NOMO-1 treated with dmso at 0.1 percent for 144 hours (cell line): ENCODE results near the gene ATXN3L.
A peak's percentile ranks its signal among the peaks of the same experiment; 100 is the strongest.
"Not testable (repeated sequence)": the region's sequence is repeated elsewhere in the genome, so short reads cannot be mapped to it uniquely, and the experiment has no call there.

Experiments used
- DNase-seq: peaks from one replicate; lab custom pipeline; 2025; ENCODE audit not compliant: unreplicated experiment; lab: John Stamatoyannopoulos, UW

Gene ATXN3L

DNA sequence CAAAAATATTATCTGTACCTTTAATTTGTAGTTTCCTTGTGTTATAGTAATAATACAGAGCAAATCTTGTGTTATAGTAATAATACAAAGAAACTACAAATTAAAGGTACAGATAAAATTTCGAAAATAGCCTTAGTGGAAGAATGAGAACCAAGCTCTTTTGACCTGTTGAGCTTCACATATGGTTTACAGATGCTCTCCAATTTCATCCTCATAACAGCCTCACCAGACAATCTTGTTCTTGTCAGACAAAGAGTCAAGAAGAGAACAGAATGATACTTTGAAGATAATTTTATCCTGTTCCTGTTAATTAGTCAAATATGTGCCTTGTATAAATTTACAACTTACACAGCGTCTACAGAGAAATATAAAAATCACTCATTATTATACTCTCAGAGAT, 12.8 kb downstream of the ATXN3L start:
- DNase-seq = no peak

DNA sequence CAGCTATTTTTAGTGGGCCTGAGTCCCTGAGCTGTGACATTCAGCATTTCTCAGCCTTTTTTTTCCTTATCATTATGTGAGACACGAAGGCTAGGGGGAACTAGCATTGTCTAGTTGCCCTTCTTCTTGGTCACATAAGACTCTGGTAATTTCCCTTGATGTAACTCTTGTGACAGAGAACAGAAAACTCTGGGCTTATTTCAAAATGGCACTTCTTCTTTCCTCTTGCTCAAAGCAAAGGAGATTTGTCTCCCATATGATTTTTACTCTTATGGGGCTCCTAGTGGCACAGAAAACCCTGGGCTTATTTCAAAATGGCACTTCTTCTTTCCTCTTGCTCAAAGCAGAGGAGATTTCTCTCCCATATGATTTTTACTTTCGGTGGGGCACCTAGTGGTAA, 14.7 kb downstream of the ATXN3L start:
- DNase-seq = peak; percentile 18

DNA sequence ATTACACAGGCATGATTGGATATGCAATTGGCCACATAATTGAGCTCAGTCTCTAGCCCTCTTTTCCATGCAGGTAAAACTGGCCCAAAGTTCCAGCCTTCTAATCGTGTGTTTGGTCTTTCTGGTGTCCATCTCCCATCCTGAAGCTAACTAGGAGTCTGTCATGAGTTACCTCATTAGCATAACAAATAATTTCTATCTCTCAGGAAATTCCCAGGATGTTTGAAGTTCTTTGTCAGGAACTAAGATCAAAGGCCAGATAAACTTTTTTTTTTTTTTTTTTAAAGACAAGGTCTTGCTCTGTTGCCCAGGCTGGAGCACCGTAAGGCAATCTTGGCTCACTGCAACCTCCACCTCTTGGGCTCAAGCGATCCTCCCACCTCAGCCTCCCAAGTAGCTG, 15.8 kb downstream of the ATXN3L start:
- no peak for DNase-seq

DNA sequence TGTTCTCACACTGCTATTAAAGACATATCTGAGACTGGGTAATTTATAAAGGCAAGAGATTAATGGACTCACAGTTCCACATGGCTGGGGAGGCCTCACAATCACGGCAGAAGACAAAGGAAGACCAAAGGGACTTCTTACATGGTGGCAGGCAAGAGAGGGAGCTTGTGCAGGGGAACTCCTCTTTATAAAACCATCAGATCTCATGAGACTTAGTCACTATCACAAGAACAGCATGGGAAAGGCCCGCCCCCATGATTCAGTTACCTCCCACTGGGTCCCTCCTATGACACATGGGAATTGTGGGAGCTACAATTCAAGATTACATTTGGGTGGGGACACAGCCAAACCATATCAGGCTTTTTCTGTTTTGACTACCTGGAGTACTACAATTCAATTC, 16.6 kb downstream of the ATXN3L start:
- not testable (repeated sequence) for DNase-seq

DNA sequence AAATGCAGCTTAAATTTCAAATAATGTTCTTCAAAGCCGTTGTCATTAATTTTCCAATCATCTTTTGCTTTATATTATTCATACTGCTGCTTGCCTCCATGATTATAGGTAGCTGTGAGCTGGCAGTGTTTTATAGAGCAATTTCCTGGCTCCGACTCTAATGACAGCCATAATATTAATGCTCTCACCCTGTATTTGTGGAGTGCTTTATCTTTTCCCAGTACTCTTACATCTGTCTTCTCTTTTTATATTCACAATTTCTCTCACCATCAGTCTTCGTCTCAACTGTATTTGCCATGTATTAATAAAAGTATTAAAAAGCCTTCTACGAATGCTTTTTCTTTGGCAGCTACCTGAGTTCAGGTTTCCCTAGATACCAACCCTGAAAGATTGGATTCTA, 21.0 kb downstream of the ATXN3L start:
- no peak for DNase-seq

DNA sequence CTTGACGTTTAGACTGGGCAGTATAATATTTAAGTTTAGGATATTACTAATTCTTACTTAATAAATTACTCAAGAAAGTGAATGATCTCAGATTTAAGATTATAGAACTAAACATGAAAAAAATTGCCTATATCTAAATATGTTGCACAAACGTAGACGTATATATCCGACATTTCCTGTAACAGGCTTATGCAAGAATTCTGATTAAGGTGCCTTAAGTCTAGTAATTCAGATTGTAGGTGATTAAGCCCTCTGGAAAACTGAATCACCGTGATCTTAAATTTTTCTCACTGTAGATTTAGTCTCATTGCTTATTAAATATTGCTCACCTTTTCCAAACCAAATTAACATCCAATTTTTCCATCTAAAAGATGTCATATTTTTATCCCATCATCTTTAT, 24.0 kb downstream of the ATXN3L start:
- DNase-seq = no peak

DNA sequence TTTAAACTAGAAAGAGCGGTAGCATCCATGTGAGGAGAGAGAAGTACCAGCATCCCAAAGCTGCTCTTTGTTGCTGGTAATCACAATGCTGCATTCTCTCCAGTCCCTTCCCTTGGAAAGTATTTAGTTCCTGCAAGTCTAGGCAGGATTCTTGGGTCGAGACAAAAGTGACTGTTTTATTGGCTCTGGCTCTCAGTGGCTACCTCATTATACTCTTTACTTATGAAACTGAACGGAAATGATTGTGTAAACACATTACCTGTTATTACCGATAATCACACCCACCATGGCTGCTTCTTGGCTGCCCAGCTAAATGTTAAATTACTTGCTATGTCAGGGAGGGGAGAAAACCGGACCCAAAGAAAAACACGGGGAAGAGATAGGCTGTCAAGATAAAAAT, 26.2 kb downstream of the ATXN3L start:
- no peak for DNase-seq

DNA sequence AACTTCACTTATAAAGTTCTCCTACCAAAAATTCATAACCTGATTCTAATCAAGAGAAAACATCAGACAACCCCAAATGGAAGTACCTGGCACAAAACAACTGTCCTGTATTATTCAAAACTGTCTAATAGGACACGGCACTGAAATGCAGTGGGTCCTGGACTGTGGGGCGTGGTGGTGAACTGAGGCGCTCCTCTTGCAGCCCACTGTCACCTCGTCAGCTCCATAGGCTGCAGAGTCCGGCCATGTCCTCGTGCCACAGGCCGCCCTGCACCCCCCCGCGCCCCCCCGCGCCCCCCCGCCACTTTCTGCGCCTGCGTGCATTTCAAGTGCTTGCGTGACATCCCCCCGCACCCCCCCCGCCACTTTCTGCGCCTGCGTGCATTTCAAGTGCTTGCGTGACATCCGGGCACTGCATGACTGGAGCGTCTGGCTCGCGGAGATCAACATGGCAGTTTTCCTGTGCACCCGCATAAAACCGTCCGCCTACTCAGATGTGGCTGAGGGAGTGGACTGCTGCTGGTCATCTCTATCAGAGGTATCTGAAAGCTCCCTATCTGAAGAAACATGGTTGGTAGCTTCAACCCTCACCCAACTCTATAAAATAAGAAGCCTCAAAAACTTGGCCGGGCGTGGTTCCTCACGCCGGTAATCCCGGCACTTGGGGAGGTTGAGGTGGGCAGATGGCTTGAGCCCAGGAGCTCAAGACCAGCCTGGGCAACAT, 28.8 kb downstream of the ATXN3L start:
- DNase-seq = no peak

DNA sequence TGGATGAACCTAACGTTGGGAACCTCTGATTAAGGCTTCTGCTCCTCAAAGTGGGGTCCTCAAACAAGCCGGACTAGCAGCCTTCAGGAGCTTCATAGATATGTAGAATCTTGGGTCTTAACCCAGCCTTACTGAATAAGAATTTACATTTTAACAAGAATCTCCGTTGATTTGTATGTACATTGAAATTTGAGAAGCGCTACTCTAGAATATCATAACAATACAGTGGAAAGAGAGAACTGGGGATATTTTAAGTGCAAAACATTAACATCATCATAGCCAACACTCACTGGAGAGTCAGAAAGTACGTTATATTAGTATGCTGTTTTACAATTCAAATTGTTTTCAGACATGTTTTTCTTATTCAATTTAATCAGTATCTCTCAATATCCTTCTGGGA, 31.2 kb downstream of the ATXN3L start:
- no peak for DNase-seq

DNA sequence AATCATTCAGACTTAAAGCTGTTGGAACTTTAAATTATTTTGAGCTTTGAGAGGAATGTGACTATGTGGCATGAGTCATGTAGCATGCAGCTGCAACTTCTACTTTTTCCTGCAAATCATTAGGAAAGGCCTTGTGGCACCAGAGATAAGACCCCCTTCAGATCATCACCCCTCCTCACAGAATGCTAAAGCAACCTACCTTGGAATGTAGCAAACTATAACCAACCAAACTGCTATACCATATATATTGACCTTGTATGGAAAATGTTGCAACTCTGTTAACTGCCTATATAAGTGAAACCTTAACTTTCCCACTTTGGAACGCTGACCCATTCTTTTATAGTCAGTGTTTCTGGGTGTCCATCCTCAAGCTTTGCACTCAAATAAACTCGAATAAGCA, 32.0 kb downstream of the ATXN3L start:
- DNase-seq = no peak

DNA sequence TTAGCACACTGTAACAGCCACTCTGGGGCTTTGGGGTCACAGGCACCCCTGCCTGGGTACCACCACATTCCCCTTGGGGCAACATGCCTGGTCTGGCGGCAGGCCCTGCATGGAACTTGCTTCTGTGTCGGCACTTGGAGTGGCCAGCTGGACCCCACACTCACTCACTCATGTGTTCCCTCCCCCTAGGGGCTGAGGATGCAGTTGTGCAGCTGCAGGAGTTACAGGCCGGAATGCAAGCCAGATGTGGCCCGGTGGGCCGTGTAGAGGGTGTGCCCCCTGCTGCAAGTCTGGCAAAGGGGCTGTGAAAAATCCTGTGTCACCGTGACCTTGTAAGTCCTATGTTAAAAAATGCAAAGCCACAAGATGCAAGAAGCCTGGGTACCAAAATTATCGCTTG, 34.2 kb downstream of the ATXN3L start:
- DNase-seq = no peak

DNA sequence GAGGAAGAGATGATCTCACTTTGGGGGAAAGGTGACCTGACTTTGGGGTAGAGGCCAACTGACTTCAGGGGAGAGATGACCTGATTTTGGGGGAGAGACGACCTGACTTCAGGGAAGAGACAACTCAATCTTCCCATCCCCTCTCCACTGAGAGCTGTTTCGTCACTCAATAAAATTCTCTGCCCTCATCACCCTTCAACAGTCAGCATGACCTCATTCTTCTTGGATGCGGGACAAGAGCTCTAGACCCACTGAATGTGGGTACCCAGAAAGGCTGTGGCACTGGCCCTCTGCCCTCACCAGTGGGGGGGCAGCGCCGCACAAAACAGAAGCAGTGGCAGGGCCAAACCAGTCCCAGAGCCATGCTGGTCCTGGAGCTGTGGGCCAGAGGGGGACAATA, 34.6 kb downstream of the ATXN3L start:
- DNase-seq = no peak

DNA sequence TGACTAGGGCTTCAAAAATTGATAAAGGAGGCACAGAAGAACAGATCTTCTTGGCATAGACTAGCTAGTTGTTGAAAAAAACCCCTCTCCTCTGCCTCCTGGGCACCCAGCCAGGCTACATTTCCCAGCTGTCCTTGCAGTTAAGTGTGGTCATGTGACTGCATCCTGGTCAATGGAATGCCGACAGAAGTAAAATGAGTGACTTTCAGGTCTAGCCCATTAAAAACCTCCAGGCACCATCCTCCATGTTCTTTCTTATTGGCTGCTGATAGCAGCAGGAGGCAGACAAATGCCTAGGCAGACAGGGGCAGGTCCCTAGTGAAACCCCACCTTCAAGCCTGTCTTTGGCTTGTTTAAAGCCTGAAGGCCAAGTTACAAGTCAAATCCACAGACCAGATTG, 35.3 kb downstream of the ATXN3L start:
- no peak for DNase-seq

DNA sequence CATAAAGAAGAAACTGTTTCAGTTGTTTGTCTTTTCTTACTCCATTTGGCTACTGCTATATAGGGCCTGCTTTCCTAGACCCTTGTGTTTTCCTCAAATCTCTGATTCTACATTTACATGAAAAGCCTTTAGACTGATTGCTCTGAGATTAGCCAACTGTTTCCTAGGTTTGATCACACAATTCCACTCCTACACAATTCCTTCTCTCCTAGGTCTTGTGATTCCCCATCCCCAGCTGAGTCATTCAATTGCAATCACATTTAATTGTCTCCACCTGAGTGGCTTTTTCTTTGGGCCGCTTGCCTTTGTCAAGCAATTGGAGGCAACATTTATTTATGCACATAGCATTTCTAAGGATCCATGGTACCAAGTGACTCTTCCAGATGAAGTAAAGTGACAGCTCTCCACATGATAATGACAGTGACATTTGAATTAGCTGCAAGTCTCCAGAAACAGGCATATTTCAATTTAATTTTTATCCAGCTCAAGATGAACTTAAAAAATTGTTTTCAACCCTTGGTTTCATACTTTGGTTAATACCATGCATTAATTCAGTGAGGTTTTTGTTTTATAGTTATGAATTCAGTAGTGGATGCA, 35.8 kb downstream of the ATXN3L start:
- DNase-seq = no peak

DNA sequence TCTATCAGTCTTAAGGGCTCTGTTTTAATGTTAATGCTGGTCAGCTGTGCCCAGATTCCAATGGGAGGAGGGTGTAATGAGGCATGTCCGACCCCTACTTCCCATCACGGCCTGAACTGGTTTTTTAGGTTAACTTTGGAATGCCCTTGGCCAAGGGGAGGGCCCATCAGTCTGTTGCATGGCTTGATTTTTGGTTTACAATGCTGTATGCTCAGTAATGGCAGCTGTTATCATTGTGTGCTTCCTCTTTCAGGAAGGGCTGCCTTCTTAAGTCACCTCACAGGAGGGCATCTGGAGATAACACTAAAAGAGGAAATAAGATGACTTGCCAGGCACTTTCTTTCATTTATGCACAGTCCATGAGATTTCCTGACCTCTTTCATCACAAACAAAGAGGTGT, 36.3 kb downstream of the ATXN3L start:
- peak; percentile 81 for DNase-seq

DNA sequence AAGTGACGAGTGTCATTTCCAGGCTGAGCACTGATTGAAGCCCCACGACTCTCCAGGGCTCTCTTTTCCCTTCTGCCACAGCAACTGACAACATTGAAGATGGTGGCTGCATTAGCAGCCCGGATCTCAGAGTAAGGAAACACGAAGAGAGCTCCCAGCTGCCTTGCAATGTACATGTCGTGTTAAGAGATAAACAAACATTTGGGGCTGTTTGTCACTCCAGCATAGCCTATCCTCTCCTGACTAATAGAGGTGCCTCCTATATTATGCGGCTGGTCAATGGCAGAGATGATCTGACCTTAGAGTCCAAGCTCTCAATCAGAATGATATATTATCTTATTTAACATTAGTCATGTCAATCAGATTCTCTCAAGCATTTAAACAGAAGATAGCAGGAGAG, 38.6 kb downstream of the ATXN3L start:
- no peak for DNase-seq

DNA sequence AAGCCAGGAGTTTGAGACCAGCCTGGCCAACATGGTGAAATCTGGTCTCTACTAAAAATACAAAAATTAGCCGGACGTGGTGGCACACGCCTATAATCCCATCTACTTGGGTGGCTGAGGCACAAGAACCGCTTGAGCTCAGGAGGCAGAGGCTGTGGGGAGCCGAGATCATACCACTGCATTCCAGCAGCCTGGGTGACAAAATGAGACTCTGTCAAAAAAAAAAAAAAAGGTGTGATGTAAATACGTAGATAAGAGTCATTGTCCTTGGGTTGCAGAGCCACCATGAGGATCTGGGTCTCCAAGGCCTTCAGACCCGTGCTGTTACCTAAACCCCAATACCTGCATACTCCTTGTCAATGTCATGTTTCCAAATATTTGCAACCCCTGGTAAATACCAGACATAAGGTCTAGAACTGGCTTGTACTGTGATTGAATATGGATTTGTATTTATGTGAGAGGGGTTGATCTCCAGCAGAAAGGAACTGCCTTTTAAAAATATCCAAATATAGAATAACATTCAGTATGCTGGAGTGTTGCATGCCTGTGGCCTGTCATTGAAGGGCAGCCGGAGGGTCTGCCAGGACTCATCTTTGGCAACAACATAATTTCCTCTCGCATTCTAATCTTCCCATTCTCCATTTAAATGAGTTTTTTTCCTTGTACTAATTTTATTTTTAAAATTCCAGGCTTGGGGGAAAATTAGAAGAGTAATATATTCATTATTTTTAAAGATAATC, 40.4 kb downstream of the ATXN3L start:
- DNase-seq = no peak

DNA sequence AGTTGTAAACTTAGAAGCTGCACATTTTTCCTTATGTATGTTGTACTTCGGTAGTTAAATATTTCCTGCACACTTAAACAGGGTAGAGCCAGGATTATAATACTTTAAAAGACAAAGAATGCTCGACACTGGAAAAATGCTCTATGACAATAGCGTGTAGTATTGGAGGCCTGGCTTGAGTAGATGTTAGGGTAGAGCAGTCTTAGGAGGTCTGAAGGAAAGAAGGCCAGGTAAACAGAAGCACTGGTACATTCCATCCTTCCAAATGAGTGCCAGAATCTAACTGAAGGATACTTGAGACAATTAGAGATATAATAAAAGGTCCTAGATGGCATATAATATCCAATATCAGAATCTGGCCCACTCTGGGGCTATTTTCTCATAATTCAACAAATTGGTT, 42.3 kb downstream of the ATXN3L start:
- DNase-seq = no peak

DNA sequence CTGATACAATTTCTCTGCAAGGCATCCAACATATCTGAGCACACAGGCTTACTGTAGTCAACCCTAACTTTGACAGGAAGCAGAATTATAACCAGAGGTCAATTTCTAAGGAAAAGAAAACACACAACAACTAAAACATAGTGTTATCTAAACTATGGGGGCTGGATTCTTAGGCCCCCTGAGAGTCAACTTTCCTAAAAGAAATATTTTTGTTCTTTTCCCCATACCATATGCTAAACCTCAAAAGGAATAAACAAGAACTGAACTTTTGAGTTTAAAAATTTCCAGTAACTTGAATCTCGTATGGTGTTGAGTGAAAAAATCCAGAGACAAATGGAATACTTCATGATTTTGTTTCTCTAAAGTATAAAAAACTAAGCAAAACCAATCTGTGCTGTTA, 42.9 kb downstream of the ATXN3L start:
- no peak for DNase-seq

DNA sequence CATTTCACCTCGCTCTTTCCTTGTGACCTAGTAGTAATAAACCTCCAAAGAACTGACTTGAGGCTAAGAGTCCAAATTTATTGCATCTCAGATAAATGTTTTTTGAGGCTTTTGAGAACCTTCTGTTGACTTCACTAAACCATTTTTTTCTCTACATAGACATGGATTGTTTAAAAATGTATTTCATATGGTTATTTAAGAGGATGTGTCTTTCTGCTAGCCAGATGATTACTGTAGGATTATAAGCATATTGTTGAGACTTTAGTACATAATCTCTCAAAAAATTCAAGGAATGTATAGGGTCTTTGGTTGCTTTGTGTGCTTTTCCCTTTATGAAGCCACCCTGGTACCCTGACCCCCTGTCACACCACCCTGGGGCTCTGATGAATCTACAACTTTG, 44.8 kb downstream of the ATXN3L start:
- no peak for DNase-seq

DNA sequence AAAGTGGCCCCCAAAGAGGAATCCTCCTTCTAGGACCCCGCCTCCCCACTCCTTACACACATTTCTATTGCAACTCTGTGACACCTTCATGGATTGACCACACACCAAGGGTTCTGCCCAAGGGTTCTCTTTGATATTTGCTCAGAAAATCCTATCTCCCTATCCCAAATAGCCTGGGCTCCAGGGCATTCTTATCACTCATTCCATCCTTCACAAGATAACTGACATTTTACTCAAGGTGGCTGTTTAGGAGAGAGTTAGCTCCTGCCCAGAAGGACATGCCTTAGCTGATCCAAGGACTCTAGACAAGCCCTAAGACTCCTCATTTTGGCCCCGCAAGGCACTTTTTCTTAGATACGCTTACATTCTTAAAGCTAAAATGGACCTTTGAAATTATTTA, 47.4 kb downstream of the ATXN3L start:
- no peak for DNase-seq

DNA sequence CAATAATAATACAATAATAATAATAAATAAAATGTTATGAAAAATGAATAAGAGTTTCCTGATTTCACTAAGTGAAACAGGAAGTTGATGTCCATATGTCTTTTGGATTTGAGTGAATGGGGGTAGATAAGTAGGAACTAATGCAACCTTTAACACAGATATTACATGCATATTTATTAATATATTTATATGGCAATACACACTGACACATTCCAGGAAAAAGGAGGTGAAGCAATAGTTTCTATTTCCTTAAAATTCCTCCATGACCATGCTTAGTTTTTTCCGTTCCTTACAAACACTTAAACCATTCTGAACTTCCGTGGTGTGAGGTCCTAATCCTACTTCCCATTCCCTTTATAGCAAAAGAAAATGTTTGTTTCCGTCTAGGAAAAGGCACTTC, 48.3 kb downstream of the ATXN3L start:
- no peak for DNase-seq
